Immature natural killer cell (primary cell): ENCODE results near the gene URI1. TPM values are rescaled to one million over a fixed set of nuclear protein-coding genes. Genes with fewer than 3 reads are reported as not detected.

ENCODE experiments used
- DNase-seq, 3 donors: peaks; one replicate each; pipeline ENCODE4 v3.0.0; 2022; ENCODE audit warnings: mixed read lengths in 1 of 3
- H3K27ac Mint-ChIP-seq, 6 donors: one replicate each; pipeline ENCODE4 v1.8.0; 2020; ENCODE audit warnings: mixed read lengths in 6 of 6, mild to moderate bottlenecking in 5 of 6, inconsistent platforms in 4 of 6, moderate library complexity in 3 of 6
- H3K27me3 Mint-ChIP-seq, 3 donors: one replicate each; pipeline ENCODE4 v1.8.0; 2020 to 2021; ENCODE audit warnings: low read depth in 3 of 3, mild to moderate bottlenecking in 3 of 3, mixed read lengths in 3 of 3, moderate library complexity in 3 of 3, inconsistent platforms in 1 of 3
- H3K36me3 Mint-ChIP-seq, 3 donors: one replicate each; pipeline ENCODE4 v1.8.0; 2020; ENCODE audit warnings: mixed read lengths in 3 of 3, inconsistent platforms in 2 of 3, mild to moderate bottlenecking in 2 of 3
- H3K4me1 Mint-ChIP-seq, 2 donors: one replicate each; pipeline ENCODE4 v1.8.0; 2020; ENCODE audit warnings: inconsistent platforms in 2 of 2, mild to moderate bottlenecking in 2 of 2, mixed read lengths in 2 of 2, moderate library complexity in 1 of 2
- H3K4me3 Mint-ChIP-seq, 5 donors: one replicate each; pipeline ENCODE4 v1.8.0; 2020; ENCODE audit warnings: mild to moderate bottlenecking in 5 of 5, mixed read lengths in 5 of 5, inconsistent platforms in 3 of 5, moderate library complexity in 3 of 5
- H3K9me3 Mint-ChIP-seq, 6 donors: one replicate each; pipeline ENCODE4 v1.8.0; 2020; ENCODE audit warnings: mild to moderate bottlenecking in 6 of 6, mixed read lengths in 6 of 6, inconsistent platforms in 4 of 6, moderate library complexity in 3 of 6
- polyA plus RNA-seq, 3 donors: library from polyadenylated mRNA; unstranded; fragments of 300-500 nt; fragmentation: Illumina TruSeq; gene quantifications; one replicate each; pipeline ENCODE4 v1.2.3, GENCODE V29; 2021

The URI1 gene
- polyA plus RNA-seq, 3 donors from 2014 or later, result 15.6 to 24.6 (median 18.1) TPM

GRCh38 chr19:30063650-30064347, 121.8 kb downstream of the URI1 start:
- Mint-ChIP-seq H3K27ac (no peak overlapping the region), H3K36me3 (no peaks in the 10 kb centered on the region), H3K4me1 (no peaks in the 10 kb centered on the region), H3K9me3 (peaks cover 0 to 3% (median 0%) of the 10 kb centered on the region in 6 donors), H3K27me3 (peaks cover 0 to 5% (median 2%) of the 10 kb centered on the region in 3 donors), H3K4me3 (no peak overlapping the region)
- DNase-seq, result no peak

- H3K4me3 Mint-ChIP-seq, result no peak overlapping the region
- no peak for DNase-seq
Measured at GRCh38 chr19:30064348-30064699, 122.3 kb downstream of the URI1 start.

GRCh38 chr19:30064771-30065494, 122.9 kb downstream of the URI1 start:
- Mint-ChIP-seq H3K27ac (no peak overlapping the region), H3K27me3 (peaks cover 0 to 5% (median 2%) of the 10 kb centered on the region in 3 donors), H3K4me1 (no peaks in the 10 kb centered on the region), H3K36me3 (no peaks in the 10 kb centered on the region), H3K9me3 (peaks cover 0 to 3% (median 0%) of the 10 kb centered on the region in 6 donors), H3K4me3 (no peak overlapping the region)
- DNase-seq, result no peak

More at GRCh38 chr19:30064348-30064699, 122.3 kb downstream of the URI1 start:
- Mint-ChIP-seq H3K27me3 (peaks cover 0 to 5% (median 2%) of the 10 kb centered on the region in 3 donors), H3K36me3 (no peaks in the 10 kb centered on the region), H3K9me3 (peaks cover 0 to 3% (median 0%) of the 10 kb centered on the region in 6 donors), H3K4me1 (no peaks in the 10 kb centered on the region), H3K27ac (no peak overlapping the region)

- no peak for DNase-seq
- H3K4me1 Mint-ChIP-seq, result no peaks in the 10 kb centered on the region
- H3K4me3 Mint-ChIP-seq, result no peak overlapping the region
- no peak overlapping the region for H3K27ac Mint-ChIP-seq
- H3K36me3 Mint-ChIP-seq, result no peaks in the 10 kb centered on the region
- peaks cover 0 to 4% (median 2%) of the 10 kb centered on the region in 3 donors for H3K27me3 Mint-ChIP-seq
- peaks cover 0 to 3% (median 0%) of the 10 kb centered on the region in 6 donors for H3K9me3 Mint-ChIP-seq
Measured at GRCh38 chr19:30065680-30066606, 123.9 kb downstream of the URI1 start.

Other genes starting within 250 kb of the URI1 start
- gene C19orf12, start 227.0 kb upstream of the URI1 start, polyA plus RNA-seq, result 10 to 100 TPM; 32.4 to 68.3 (median 60.3) TPM
- under 1 TPM in 2 of 3 donors, not detected in 1; 0.22 to 0.39 TPM for gene CCNE1, start 130.2 kb upstream of the URI1 start, polyA plus RNA-seq